GM12878 (cell line): Measurements from ENCODE around the gene SERPINB10. TPM values are rescaled to one million over a fixed set of nuclear protein-coding genes. Genes with fewer than 3 reads are reported as not detected.
A peak's percentile ranks its signal among the peaks of the same experiment; 100 is the strongest.

Experiments used
- BHLHE40 ChIP-seq, 2 experiments: fragments of 450-650 bp in 1 of 2; IDR thresholded peaks; 2 replicates each; pipeline ENCODE4 v1.6.1; 2011 to 2017; ENCODE audit warnings: low read depth in 2 of 2, borderline replicate concordance in 1 of 2, improper control_type of control experiment in 1 of 2, low read length in 1 of 2, mild to moderate bottlenecking in 1 of 2
- CBFB ChIP-seq: IDR thresholded peaks from 2 replicates; pipeline ENCODE4 v1.6.1; 2016; ENCODE audit warnings: antibody characterized with exemption, low read depth
- CEBPB ChIP-seq, 2 experiments: fragments of 150-350 bp in 1 of 2; IDR thresholded peaks; 2 replicates each; pipeline ENCODE4 v1.6.1; 2012 to 2014; ENCODE audit warnings: low read depth in 2 of 2, low read length in 2 of 2, borderline replicate concordance in 1 of 2, inconsistent platforms in 1 of 2
- CREB1 ChIP-seq: IDR thresholded peaks from 2 replicates; pipeline ENCODE4 v1.6.1; 2012; ENCODE audit warnings: low read depth, mild to moderate bottlenecking, inconsistent platforms
- EGR1 ChIP-seq, 2 experiments: IDR thresholded peaks; 1 replicate in 1 of 2; 2 replicates in 1 of 2; pipeline ENCODE4 v1.6.1; 2011 to 2012; ENCODE audit warnings: low read depth in 2 of 2, low read length in 2 of 2, borderline replicate concordance in 1 of 2, mild to moderate bottlenecking in 1 of 2, moderate library complexity in 1 of 2
- MYC ChIP-seq: IDR thresholded peaks from 2 replicates; pipeline ENCODE4 v1.6.1; 2011; ENCODE audit warnings: mild to moderate bottlenecking, low read length, moderate library complexity, inconsistent platforms; ENCODE audit not compliant: insufficient read depth, insufficient replicate concordance, insufficient read length, severe bottlenecking
- POLR2AphosphoS5 ChIP-seq: IDR thresholded peaks from 2 replicates; pipeline ENCODE4 v1.6.1; 2011; ENCODE audit warnings: mild to moderate bottlenecking, low read length, inconsistent platforms
- RAD21 ChIP-seq: IDR thresholded peaks from 2 replicates; pipeline ENCODE4 v1.6.1; 2011; ENCODE audit warnings: mild to moderate bottlenecking, low read depth, low read length, moderate library complexity; ENCODE audit not compliant: insufficient read depth
- SRF ChIP-seq, 2 experiments: IDR thresholded peaks; 2 replicates each; pipeline ENCODE4 v1.6.1; 2011; ENCODE audit warnings: low read depth in 2 of 2, low read length in 2 of 2, mild to moderate bottlenecking in 1 of 2, moderate library complexity in 1 of 2
- ZBED1 ChIP-seq: IDR thresholded peaks from 2 replicates; pipeline ENCODE4 v1.6.1; 2016; ENCODE audit warnings: borderline replicate concordance
- polyA plus RNA-seq, 11 experiments: library from polyadenylated mRNA; depleted of rRNA in 4 of 11; unstranded in 6 of 11; stranded (reverse) in 5 of 11; fragments of >200 nt; fragmentation: Nextera tagmentation in 4 of 11; fragmentation: Illumina TruSeq in 1 of 11; extraction: Ambion mirVana in 4 of 11; extraction: Trizol in 1 of 11; gene quantifications; 1 replicate in 1 of 11; 2 replicates in 10 of 11; pipeline versions ENCODE4 v1.2.1 to v1.2.3, GENCODE V29; 2011 to 2016; ENCODE audit warnings: inconsistent platforms in 2 of 11, missing spikeins in 2 of 11, low read depth in 1 of 11
- total RNA-seq, 4 experiments: library from RNA; depleted of rRNA in 3 of 4; stranded (reverse); fragments of >200 nt in 3 of 4; fragmentation: Illumina TruSeq in 1 of 4; extraction: Trizol in 1 of 4; gene quantifications; 2 replicates each; pipeline versions ENCODE4 v1.2.1 to v1.2.3, GENCODE V29; 2013 to 2021
- TF ChIP-seq, protein P1 (sequence below): fragments of 450-650 bp; IDR thresholded peaks from 2 replicates; pipeline ENCODE4 v1.6.1; 2018; ENCODE audit warnings: mild to moderate bottlenecking, low read depth, moderate library complexity; ENCODE audit not compliant: partially characterized antibody
- TF ChIP-seq, protein P2 (sequence below): fragments of 450-650 bp; IDR thresholded peaks from 2 replicates; pipeline ENCODE4 v1.6.1; 2016; ENCODE audit warnings: mild to moderate bottlenecking
- TF ChIP-seq, protein P3 (sequence below): fragments of 450-650 bp; IDR thresholded peaks from 2 replicates; pipeline ENCODE4 v1.6.1; 2017; ENCODE audit warnings: mild to moderate bottlenecking, moderate library complexity
- TF ChIP-seq, protein P4 (sequence below): fragments of 450-650 bp; IDR thresholded peaks from 2 replicates; pipeline ENCODE4 v1.6.1; 2017; ENCODE audit warnings: mild to moderate bottlenecking, moderate library complexity

Gene SERPINB10
- total and polyA plus RNA-seq, 10 of the 15 experiments (the other 5 are each of a cell fraction or from before 2014, with no cell fraction given): 12.0 to 83.5 (median 24.1) TPM

DNA sequence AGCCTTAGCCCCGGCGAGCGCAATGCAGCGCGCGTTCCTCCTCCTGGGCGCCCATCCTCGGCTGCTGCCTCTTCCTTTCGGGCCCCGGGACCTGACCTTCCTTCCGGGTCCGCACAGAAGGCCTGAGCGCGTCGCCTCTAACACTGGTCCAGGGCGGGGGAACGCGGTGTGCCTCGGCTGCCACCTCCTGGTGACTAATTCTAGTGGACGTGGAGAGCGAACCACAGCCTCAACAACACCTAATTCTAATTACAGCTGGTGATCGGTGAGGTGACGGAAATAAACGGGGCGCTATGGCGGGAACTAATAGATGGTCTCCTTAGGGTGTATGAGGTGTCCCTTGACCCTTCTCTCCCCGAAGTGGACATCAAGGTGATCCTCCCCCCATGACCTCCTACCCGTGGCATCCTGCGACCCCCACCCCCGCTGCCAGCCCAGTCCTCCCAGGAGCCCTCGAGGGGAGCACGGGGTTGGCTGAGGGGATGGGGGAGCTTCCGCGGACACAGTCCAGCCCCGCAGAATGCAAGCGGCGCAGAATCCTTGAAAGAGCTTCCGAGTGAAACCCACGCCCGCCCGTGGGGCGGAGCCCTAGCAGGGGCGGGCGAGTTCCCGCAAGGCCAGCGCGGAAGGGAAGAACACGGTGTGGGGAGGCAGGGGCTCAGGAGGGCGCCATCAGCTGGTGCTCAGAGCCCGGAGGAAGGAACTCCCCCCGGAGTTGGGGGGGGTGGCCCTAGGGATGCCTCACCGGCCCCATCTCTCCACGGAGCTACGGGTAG lies 28.6 kb downstream of the SERPINB10 start (continued):
- TF ChIP-seq EGR1 (IDR thresholded peaks at IDR 0.05; ENCODE audit: borderline replicate concordance in 1 of 2, low read depth in 2 of 2, low read length in 2 of 2) (0 out of 3 replicates have a peak, but pooled peaks of 1 of the 2 experiments have one; percentile 10), ZBED1 (no peak), POLR2AphosphoS5 (peak; percentile 40; the same call in 1 of the 2 replicates), CBFB (peak; percentile 43; the same call in 1 of the 2 replicates), RAD21 (peak; percentile 94), CEBPB (IDR thresholded peaks at IDR 0.05; ENCODE audit: borderline replicate concordance in 1 of 2, low read depth in 2 of 2, low read length in 2 of 2) (no peak), CREB1 (peak; percentile 63), SRF (IDR thresholded peaks at IDR 0.05; ENCODE audit: low read depth in 2 of 2, low read length in 2 of 2) (no peak), MYC (no peak), BHLHE40 (IDR thresholded peaks at IDR 0.05; ENCODE audit: borderline replicate concordance in 1 of 2, low read depth in 2 of 2, low read length in 1 of 2) (peak in 1 of 2 experiments; percentile 31; a peak in 1 of 4 replicates)
- TF ChIP-seq, protein P1, sequence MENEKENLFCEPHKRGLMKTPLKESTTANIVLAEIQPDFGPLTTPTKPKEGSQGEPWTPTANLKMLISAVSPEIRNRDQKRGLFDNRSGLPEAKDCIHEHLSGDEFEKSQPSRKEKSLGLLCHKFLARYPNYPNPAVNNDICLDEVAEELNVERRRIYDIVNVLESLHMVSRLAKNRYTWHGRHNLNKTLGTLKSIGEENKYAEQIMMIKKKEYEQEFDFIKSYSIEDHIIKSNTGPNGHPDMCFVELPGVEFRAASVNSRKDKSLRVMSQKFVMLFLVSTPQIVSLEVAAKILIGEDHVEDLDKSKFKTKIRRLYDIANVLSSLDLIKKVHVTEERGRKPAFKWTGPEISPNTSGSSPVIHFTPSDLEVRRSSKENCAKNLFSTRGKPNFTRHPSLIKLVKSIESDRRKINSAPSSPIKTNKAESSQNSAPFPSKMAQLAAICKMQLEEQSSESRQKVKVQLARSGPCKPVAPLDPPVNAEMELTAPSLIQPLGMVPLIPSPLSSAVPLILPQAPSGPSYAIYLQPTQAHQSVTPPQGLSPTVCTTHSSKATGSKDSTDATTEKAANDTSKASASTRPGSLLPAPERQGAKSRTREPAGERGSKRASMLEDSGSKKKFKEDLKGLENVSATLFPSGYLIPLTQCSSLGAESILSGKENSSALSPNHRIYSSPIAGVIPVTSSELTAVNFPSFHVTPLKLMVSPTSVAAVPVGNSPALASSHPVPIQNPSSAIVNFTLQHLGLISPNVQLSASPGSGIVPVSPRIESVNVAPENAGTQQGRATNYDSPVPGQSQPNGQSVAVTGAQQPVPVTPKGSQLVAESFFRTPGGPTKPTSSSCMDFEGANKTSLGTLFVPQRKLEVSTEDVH: peak; percentile 38
- TF ChIP-seq, protein P2, sequence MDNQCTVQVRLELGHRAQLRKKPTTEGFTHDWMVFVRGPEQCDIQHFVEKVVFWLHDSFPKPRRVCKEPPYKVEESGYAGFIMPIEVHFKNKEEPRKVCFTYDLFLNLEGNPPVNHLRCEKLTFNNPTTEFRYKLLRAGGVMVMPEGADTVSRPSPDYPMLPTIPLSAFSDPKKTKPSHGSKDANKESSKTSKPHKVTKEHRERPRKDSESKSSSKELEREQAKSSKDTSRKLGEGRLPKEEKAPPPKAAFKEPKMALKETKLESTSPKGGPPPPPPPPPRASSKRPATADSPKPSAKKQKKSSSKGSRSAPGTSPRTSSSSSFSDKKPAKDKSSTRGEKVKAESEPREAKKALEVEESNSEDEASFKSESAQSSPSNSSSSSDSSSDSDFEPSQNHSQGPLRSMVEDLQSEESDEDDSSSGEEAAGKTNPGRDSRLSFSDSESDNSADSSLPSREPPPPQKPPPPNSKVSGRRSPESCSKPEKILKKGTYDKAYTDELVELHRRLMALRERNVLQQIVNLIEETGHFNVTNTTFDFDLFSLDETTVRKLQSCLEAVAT: peak; percentile 57; the same call in 1 of the 2 replicates
- TF ChIP-seq, protein P3, sequence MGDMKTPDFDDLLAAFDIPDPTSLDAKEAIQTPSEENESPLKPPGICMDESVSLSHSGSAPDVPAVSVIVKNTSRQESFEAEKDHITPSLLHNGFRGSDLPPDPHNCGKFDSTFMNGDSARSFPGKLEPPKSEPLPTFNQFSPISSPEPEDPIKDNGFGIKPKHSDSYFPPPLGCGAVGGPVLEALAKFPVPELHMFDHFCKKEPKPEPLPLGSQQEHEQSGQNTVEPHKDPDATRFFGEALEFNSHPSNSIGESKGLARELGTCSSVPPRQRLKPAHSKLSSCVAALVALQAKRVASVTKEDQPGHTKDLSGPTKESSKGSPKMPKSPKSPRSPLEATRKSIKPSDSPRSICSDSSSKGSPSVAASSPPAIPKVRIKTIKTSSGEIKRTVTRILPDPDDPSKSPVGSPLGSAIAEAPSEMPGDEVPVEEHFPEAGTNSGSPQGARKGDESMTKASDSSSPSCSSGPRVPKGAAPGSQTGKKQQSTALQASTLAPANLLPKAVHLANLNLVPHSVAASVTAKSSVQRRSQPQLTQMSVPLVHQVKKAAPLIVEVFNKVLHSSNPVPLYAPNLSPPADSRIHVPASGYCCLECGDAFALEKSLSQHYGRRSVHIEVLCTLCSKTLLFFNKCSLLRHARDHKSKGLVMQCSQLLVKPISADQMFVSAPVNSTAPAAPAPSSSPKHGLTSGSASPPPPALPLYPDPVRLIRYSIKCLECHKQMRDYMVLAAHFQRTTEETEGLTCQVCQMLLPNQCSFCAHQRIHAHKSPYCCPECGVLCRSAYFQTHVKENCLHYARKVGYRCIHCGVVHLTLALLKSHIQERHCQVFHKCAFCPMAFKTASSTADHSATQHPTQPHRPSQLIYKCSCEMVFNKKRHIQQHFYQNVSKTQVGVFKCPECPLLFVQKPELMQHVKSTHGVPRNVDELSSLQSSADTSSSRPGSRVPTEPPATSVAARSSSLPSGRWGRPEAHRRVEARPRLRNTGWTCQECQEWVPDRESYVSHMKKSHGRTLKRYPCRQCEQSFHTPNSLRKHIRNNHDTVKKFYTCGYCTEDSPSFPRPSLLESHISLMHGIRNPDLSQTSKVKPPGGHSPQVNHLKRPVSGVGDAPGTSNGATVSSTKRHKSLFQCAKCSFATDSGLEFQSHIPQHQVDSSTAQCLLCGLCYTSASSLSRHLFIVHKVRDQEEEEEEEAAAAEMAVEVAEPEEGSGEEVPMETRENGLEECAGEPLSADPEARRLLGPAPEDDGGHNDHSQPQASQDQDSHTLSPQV: peak; percentile 22; the same call in 1 of the 2 replicates
- TF ChIP-seq, protein P4, sequence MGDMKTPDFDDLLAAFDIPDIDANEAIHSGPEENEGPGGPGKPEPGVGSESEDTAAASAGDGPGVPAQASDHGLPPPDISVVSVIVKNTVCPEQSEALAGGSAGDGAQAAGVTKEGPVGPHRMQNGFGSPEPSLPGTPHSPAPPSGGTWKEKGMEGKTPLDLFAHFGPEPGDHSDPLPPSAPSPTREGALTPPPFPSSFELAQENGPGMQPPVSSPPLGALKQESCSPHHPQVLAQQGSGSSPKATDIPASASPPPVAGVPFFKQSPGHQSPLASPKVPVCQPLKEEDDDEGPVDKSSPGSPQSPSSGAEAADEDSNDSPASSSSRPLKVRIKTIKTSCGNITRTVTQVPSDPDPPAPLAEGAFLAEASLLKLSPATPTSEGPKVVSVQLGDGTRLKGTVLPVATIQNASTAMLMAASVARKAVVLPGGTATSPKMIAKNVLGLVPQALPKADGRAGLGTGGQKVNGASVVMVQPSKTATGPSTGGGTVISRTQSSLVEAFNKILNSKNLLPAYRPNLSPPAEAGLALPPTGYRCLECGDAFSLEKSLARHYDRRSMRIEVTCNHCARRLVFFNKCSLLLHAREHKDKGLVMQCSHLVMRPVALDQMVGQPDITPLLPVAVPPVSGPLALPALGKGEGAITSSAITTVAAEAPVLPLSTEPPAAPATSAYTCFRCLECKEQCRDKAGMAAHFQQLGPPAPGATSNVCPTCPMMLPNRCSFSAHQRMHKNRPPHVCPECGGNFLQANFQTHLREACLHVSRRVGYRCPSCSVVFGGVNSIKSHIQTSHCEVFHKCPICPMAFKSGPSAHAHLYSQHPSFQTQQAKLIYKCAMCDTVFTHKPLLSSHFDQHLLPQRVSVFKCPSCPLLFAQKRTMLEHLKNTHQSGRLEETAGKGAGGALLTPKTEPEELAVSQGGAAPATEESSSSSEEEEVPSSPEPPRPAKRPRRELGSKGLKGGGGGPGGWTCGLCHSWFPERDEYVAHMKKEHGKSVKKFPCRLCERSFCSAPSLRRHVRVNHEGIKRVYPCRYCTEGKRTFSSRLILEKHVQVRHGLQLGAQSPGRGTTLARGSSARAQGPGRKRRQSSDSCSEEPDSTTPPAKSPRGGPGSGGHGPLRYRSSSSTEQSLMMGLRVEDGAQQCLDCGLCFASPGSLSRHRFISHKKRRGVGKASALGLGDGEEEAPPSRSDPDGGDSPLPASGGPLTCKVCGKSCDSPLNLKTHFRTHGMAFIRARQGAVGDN: 0 out of 2 replicates have a peak, but pooled peaks have one; percentile 20
